Measurements from ENCODE around the gene MAP1LC3B.

Gene MAP1LC3B

GRCh38 chr16:87409153-87409552 is 17.0 kb downstream of the MAP1LC3B start:
- H3K27me3 ChIP-seq (replicated peaks; ENCODE audit: control insufficient read depth, insufficient read depth, low read length) = no peaks in the 10 kb centered on the region
- no peak for DNase-seq (ENCODE audit: extremely low read depth, insufficient read length)
- peaks cover 6% of the 10 kb centered on the region for H3K36me3 ChIP-seq (ENCODE audit: control insufficient read depth, insufficient read depth, low read length)
- no peak overlapping the region for H3K4me3 ChIP-seq (replicated peaks; ENCODE audit: low read depth, low read length)
- TF ChIP-seq CTCF (IDR thresholded peaks at IDR 0.05; ENCODE audit: insufficient read depth, low read length, poor library complexity, severe bottlenecking) = no peak

GRCh38 chr16:87409781-87410180 is 17.6 kb downstream of the MAP1LC3B start:
- DNase-seq (ENCODE audit: extremely low read depth, insufficient read length) = no peak
- no peak overlapping the region for H3K4me3 ChIP-seq (replicated peaks; ENCODE audit: low read depth, low read length)
- H3K27me3 ChIP-seq (replicated peaks; ENCODE audit: control insufficient read depth, insufficient read depth, low read length) = no peaks in the 10 kb centered on the region
- no peak for TF ChIP-seq CTCF (IDR thresholded peaks at IDR 0.05; ENCODE audit: insufficient read depth, low read length, poor library complexity, severe bottlenecking)
- H3K36me3 ChIP-seq (ENCODE audit: control insufficient read depth, insufficient read depth, low read length) = peaks cover 4% of the 10 kb centered on the region

- no peaks in the 10 kb centered on the region for H3K36me3 ChIP-seq (ENCODE audit: control insufficient read depth, insufficient read depth, low read length)
- H3K4me3 ChIP-seq (replicated peaks; ENCODE audit: low read depth, low read length) = no peak overlapping the region
- DNase-seq (ENCODE audit: extremely low read depth, insufficient read length) = no peak
- TF ChIP-seq CTCF (IDR thresholded peaks at IDR 0.05; ENCODE audit: insufficient read depth, low read length, poor library complexity, severe bottlenecking) = no peak
- no peaks in the 10 kb centered on the region; the same call in 1 of the 2 replicates for H3K27me3 ChIP-seq (replicated peaks; ENCODE audit: control insufficient read depth, insufficient read depth, low read length)
These were observed 18.4 kb downstream of the MAP1LC3B start for GRCh38 chr16:87410530-87410929.

GRCh38 chr16:87410968-87411367 is 18.8 kb downstream of the MAP1LC3B start:
- DNase-seq (ENCODE audit: extremely low read depth, insufficient read length) = no peak
- H3K27me3 ChIP-seq (replicated peaks; ENCODE audit: control insufficient read depth, insufficient read depth, low read length) = no peaks in the 10 kb centered on the region; the same call in 1 of the 2 replicates

GRCh38 chr16:87411375-87412271 is 19.5 kb downstream of the MAP1LC3B start:
- Histone ChIP-seq H3K4me3 (replicated peaks; ENCODE audit: low read depth, low read length) (no peak overlapping the region), H3K36me3 (ENCODE audit: control insufficient read depth, insufficient read depth, low read length) (no peaks in the 10 kb centered on the region), H3K27me3 (replicated peaks; ENCODE audit: control insufficient read depth, insufficient read depth, low read length) (no peaks in the 10 kb centered on the region; the same call in 1 of the 2 replicates)
- no peak for DNase-seq (ENCODE audit: extremely low read depth, insufficient read length)
- no peak for TF ChIP-seq CTCF (IDR thresholded peaks at IDR 0.05; ENCODE audit: insufficient read depth, low read length, poor library complexity, severe bottlenecking)

More at GRCh38 chr16:87410968-87411367, 18.8 kb downstream of the MAP1LC3B start:
- TF ChIP-seq CTCF (IDR thresholded peaks at IDR 0.05; ENCODE audit: insufficient read depth, low read length, poor library complexity, severe bottlenecking) = no peak
- H3K36me3 ChIP-seq (ENCODE audit: control insufficient read depth, insufficient read depth, low read length) = no peaks in the 10 kb centered on the region
- H3K4me3 ChIP-seq (replicated peaks; ENCODE audit: low read depth, low read length) = no peak overlapping the region

All from GM06990 (cell line).